Measurements from ENCODE around the gene OR2D3.
"Not testable (repeated sequence)": the region's sequence is repeated elsewhere in the genome, so short reads cannot be mapped to it uniquely, and the experiment has no call there.

Gene OR2D3

DNA sequence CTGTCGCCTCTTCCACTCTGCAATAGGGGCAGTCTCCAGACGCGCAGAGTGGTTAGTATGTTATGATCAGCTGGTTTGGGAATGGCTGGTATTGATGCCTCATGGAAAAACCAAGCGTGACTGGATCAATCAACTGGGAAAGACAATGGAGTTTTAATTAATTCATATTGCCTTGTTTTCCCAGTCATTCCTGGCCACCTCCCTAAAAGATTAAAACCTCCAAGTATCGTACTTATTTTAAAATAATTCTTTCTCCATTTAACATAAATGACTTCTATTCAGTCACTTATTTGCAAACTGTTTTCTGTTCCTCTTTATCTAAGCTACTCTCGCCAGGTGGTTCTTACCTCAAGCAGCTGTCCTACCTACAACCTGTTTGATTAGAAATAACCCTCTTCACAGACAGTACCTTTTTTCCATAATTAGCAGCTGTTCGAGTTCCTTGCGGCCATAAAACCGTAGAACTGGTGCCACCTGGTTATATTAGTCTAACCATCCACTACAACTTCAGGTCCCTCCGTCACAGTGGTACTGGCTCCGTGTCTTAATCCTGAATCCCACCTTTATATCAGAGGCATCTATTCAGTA lies 6.3 kb downstream of the OR2D3 start:
- no peak for DNase-seq (ENCODE audit: low spot score)

DNA sequence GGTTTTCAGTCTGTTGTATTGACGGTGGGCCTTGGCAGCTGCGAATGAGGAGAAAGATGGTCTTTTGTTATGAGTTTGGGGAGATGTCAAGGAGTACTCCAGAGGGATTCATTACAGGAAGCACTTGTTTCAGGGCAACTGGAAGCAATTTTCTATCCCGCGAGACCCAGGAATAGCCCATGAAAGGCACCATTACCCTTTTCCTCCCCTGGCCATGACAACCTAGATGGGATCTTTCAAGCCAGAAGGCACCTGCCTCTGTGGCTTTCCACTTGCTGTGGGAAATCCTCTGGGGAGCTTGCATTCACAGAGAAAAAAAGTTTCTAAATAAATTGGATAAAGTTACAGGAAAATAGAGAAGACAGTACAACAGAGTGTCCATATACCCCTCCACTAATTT lies 8.1 kb downstream of the OR2D3 start:
- DNase-seq (ENCODE audit: low spot score), result no peak

DNA sequence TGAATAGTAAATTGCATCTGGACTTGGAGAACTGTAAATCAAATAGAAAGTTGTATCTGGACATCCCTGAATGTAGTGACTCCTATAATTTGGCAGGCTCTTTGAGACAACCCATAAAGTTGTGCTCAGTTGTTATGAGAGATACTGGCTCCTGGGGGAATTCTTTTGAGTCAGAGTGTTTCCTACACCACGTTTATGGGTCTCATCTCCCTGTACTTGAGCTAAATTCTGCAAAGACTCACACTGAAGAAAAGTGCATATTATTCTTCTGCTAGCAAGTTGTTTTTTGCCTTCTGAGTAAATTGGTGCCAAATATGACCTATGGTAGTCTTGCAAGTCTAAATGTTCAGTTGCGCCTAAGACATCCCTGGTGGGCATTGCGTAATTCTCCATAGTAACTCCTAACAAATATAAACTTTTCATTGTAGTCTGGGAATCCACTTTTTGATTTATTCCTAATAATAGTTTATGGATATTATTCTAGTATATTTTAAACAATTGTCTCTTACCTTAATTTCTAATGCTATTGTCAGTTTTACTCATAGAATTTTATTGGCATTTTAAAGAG lies 10.4 kb downstream of the OR2D3 start:
- DNase-seq (ENCODE audit: low spot score), result no peak

- no peak for DNase-seq (ENCODE audit: low spot score)
Measured at GRCh38 chr11:6932145-6932544, 11.3 kb downstream of the OR2D3 start.

DNA sequence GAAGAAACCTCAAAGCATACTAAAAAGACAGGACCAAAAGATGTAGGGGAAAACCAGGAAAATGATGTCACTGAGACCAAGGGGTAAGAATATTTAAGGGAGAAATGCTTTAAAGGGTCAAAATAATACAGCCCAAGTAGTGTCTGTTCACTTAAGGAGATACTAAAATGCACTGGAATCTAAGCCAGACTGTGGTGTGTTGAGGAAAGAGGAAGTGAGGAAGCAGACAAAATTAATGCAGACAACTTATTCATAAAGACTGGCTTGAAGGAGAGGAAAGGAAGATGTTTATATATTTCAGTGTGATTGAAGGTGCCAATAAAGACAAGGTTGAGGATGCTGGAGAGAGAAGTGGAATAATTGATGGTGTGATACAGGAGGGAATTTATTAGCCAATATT lies 21.2 kb downstream of the OR2D3 start:
- no peak for DNase-seq (ENCODE audit: low spot score)

DNA sequence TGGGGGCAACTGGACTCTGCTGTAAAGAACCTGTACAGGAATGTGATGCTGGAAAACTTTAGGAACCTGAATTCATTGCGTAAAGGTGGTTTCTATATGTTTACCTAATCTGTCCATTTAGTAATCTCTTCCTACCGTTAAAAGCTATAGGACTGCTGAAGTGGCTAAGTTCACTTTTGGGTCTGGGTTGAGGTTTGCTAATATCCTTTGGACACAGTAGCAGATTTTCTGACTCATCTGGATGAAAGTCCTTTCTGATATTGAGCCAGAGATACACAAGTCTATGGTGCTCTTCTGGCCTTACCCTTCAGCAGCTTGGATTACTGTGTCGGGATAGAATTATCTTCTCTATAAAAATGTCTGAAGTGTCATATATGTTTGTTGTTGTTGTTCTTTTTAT lies 22.3 kb downstream of the OR2D3 start:
- peak; percentile 35 for DNase-seq (ENCODE audit: low spot score)

DNA sequence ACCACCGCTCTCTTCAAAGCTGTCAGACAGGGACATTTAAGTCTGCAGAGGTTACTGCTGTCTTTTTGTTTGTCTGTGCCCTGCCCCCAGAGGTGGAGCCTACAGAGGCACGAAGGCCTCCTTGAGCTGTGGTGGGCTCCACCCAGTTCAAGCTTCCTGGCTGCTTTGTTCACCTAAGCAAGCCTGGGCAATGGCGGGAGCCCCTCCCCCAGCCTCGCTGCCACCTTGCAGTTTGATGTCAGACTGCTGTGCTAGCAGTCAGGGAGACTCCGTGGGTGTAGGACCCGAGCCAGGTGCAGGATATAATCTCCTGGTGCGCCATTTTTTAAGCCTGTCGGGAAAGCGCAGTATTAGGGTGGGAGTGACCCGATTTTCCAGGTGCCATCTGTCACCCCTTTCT lies 33.4 kb downstream of the OR2D3 start:
- DNase-seq (ENCODE audit: low spot score), result not testable (repeated sequence)

DNA sequence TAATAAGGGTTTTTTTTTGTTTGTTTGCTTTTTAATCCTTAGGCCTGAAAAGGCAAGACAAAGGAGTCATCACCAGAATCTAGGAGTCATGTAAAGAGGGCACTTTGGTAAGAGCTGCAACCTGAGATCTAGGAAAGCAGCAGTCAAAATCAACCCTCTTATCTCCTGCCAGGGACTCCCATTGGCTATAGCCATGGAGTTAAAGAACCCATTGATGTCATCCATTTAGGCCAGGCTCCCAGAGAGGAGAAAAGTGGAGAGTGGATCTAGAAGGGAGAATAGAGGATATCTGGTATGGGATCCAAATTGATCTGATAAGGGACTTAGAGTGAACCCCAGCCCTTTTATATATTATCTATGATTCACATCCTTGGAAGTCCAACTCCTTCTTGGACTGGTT lies 41.3 kb downstream of the OR2D3 start:
- no peak for DNase-seq (ENCODE audit: low spot score)

- DNase-seq (ENCODE audit: low spot score), result no peak
Measured at GRCh38 chr11:6962673-6963072, 41.9 kb downstream of the OR2D3 start.

DNA sequence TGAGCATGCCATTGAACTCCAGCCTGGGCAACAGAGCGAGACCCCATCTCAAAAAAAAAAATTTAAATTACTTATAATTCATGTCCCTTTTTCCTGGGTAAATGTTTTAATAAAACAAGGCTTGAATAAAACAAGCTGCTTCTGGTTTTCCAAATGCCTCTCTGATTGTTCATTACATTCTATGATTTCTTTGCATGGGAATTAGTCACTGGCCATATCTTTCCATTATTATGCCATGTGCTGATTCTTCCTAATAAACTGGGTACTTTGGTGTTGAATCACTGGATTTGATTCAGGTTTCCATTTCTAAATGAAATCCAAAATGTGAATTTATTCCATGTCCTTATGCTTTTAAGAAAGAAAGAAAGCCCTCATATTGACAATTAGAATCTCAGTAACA lies 48.0 kb downstream of the OR2D3 start:
- DNase-seq (ENCODE audit: low spot score), result peak; percentile 46

DNA sequence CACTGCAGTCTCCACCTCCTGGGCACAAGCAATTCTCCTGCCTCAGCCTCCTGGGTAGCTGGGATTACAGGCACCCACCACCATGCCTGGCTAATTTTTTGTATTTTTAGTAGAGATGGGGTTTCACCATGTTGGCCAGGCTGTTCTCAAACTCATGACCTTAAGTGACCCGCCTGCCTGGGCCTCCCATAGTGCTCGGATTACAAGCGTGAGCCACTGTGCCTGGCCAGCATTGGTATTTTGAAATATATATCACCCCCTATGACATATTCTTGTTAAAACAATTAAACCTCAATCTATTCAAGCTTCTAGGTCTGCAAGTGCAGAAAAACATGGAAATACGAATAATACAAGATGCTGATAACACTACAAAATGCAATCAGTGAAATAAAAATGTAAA lies 49.1 kb downstream of the OR2D3 start:
- DNase-seq (ENCODE audit: low spot score), result not testable (repeated sequence)

All from GM03348 (cell line).